Activated T-helper 17 cell treated with anti-CD3 and anti-CD28 coated beads, Interleukin-2, amount 50 U/mL, for 72 hours (primary cell): ENCODE measurements around the gene CNOT10. TPM values are rescaled to one million over a fixed set of nuclear protein-coding genes. Genes with fewer than 3 reads are reported as not detected.

ENCODE experiments used
- ATAC-seq: fragments of 150-1000 bp; cut with Tn5 transposase; replicated peaks from 2 replicates; pipeline ENCODE4 v1.10.0; 2021; ENCODE audit warnings: mild to moderate bottlenecking, moderate library complexity
- H3K27ac Mint-ChIP-seq: one replicate; pipeline ENCODE4 v1.8.0; 2022; ENCODE audit warnings: mixed read lengths
- H3K27me3 Mint-ChIP-seq: one replicate; pipeline ENCODE4 v1.8.0; 2022; ENCODE audit warnings: mixed read lengths
- H3K36me3 Mint-ChIP-seq: one replicate; pipeline ENCODE4 v1.8.0; 2022; ENCODE audit warnings: low read depth, mild to moderate bottlenecking, mixed read lengths
- H3K4me1 Mint-ChIP-seq: one replicate; pipeline ENCODE4 v1.8.0; 2022; ENCODE audit warnings: mixed read lengths
- H3K4me3 Mint-ChIP-seq: one replicate; pipeline ENCODE4 v1.8.0; 2022; ENCODE audit warnings: mild to moderate bottlenecking, mixed read lengths
- H3K9me3 Mint-ChIP-seq: one replicate; pipeline ENCODE4 v1.8.0; 2022; ENCODE audit warnings: mixed read lengths
- total RNA-seq, 2 donors: library from RNA; stranded (reverse); gene quantifications; one replicate each; pipeline ENCODE4 v1.2.3, GENCODE V29; 2022

Gene CNOT10
- total RNA-seq, 2 donors from 2014 or later = 58.9 to 68.1 TPM

GRCh38 chr3:32822609-32823498, 137.9 kb downstream of the CNOT10 start:
- Mint-ChIP-seq H3K36me3 (peaks cover 9% of the 10 kb centered on the region), H3K27me3 (peaks cover 27% of the 10 kb centered on the region), H3K4me1 (no peaks in the 10 kb centered on the region), H3K27ac (no peak overlapping the region), H3K4me3 (no peak overlapping the region), H3K9me3 (no peaks in the 10 kb centered on the region)
- ATAC-seq = no peak

Other genes starting within 250 kb of the CNOT10 start
- gene CMTM6, start 182.3 kb upstream of the CNOT10 start, total RNA-seq = 100 to 1,000 TPM; 101 to 124 TPM
- 10 to 100 TPM; 21.3 to 35.9 TPM for gene DYNC1LI1, start 114.3 kb upstream of the CNOT10 start, total RNA-seq
- under 1 TPM in 1 of 2 donors, not detected in 1; 0.03 TPM for gene TRIM71, start 132.8 kb downstream of the CNOT10 start, total RNA-seq